Neural progenitor cell (in vitro differentiated cells): ENCODE results near the gene MYO1C. TPM values are rescaled to one million over a fixed set of nuclear protein-coding genes. Genes with fewer than 3 reads are reported as not detected.
A peak's percentile ranks its signal among the peaks of the same experiment; 100 is the strongest.

Experiments used
- DNase-seq: peaks from one replicate; pipeline ENCODE4 v3.0.0-alpha.2; 2016; ENCODE audit warnings: low spot score
- H2AFZ ChIP-seq: fragments of 200-600 bp; sonication (generic); replicated peaks from 2 replicates; pipeline ENCODE4 v1.6.1; 2016; ENCODE audit warnings: antibody characterized with exemption
- H3F3A ChIP-seq: fragments of 200-600 bp; sonication (generic); 2 replicates; pipeline ENCODE4 v1.6.1; 2016; ENCODE audit warnings: antibody characterized with exemption, low read depth
- H3K27ac ChIP-seq: fragments of 200-600 bp; sonication (generic); 2 replicates; pipeline ENCODE4 v1.5.1; 2016; ENCODE audit warnings: mild to moderate bottlenecking
- H3K27me3 ChIP-seq: fragments of 200-600 bp; sonication (generic); 2 replicates; pipeline ENCODE4 v1.6.1; 2016; ENCODE audit warnings: mild to moderate bottlenecking, moderate library complexity
- H3K36me3 ChIP-seq: fragments of 200-600 bp; sonication (generic); 2 replicates; pipeline ENCODE4 v1.5.1; 2016
- H3K4me1 ChIP-seq: fragments of 200-600 bp; sonication (generic); 2 replicates; pipeline ENCODE4 v1.6.1; 2016; ENCODE audit warnings: mixed run types
- H3K4me2 ChIP-seq: fragments of 200-600 bp; sonication (generic); 2 replicates; pipeline ENCODE4 v1.6.1; 2016
- H3K4me3 ChIP-seq: fragments of 200-600 bp; sonication (generic); 2 replicates; pipeline ENCODE4 v1.5.1; 2016
- H3K79me2 ChIP-seq: fragments of 200-600 bp; sonication (generic); 2 replicates; pipeline ENCODE4 v1.6.1; 2016; ENCODE audit warnings: low read depth
- H3K9ac ChIP-seq: fragments of 200-600 bp; sonication (generic); 2 replicates; pipeline ENCODE4 v1.6.1; 2016
- H3K9me3 ChIP-seq: fragments of 200-600 bp; sonication (generic); 2 replicates; pipeline ENCODE4 v1.5.1; 2016; ENCODE audit warnings: low read depth
- H4K20me1 ChIP-seq: fragments of 200-600 bp; sonication (generic); 2 replicates; pipeline ENCODE4 v1.6.1; 2016; ENCODE audit warnings: low read depth
- H3K27ac Mint-ChIP-seq: 3 replicates; pipeline ENCODE4 v1.8.0; 2021; ENCODE audit warnings: mixed read lengths
- H3K27me3 Mint-ChIP-seq: 2 replicates; pipeline ENCODE4 v1.8.0; 2022; ENCODE audit warnings: low read depth, mild to moderate bottlenecking, inconsistent platforms, moderate library complexity, mixed read lengths; ENCODE audit not compliant: insufficient read depth
- H3K36me3 Mint-ChIP-seq: 3 replicates; pipeline ENCODE4 v1.8.0; 2021; ENCODE audit warnings: mixed read lengths
- H3K4me1 Mint-ChIP-seq: 3 replicates; pipeline ENCODE4 v1.8.0; 2021; ENCODE audit warnings: mixed read lengths
- H3K4me3 Mint-ChIP-seq: 3 replicates; pipeline ENCODE4 v1.8.0; 2021; ENCODE audit warnings: mild to moderate bottlenecking, moderate library complexity, mixed read lengths
- H3K9me3 Mint-ChIP-seq: 3 replicates; pipeline ENCODE4 v1.8.0; 2020; ENCODE audit warnings: mixed read lengths
- CTCF ChIP-seq: fragments of 200-600 bp; sonication (generic); IDR thresholded peaks from 2 replicates; pipeline ENCODE4 v1.5.1; 2017; ENCODE audit warnings: antibody characterized with exemption, mild to moderate bottlenecking
- EZH2 ChIP-seq: fragments of 200-600 bp; sonication (generic); IDR thresholded peaks from 2 replicates; pipeline ENCODE4 v1.6.1; 2017; ENCODE audit warnings: antibody characterized with exemption, mild to moderate bottlenecking, moderate library complexity
- EZH2phosphoT487 ChIP-seq: fragments of 200-600 bp; sonication (generic); IDR thresholded peaks from 2 replicates; pipeline ENCODE4 v1.6.1; 2017; ENCODE audit warnings: antibody characterized with exemption
- total RNA-seq: library from RNA; depleted of rRNA; stranded (reverse); fragments of >200 nt; gene quantifications from 2 replicates; pipeline ENCODE4 v1.2.3, GENCODE V29; 2015; ENCODE audit warnings: low replicate concordance

MYO1C gene
- total RNA-seq, 1 donor from 2014 or later, result 28.7 TPM

- no peak overlapping the region for H3K9ac ChIP-seq
- H3K4me1 ChIP-seq, result peaks cover 4% of the 10 kb centered on the region
- no peak overlapping the region for H3K27ac ChIP-seq
- TF ChIP-seq EZH2, result no peak
- TF ChIP-seq CTCF, result no peak
- TF ChIP-seq EZH2phosphoT487, result no peak
- Mint-ChIP-seq H3K4me3 (peak overlapping the region; percentile 43), H3K27me3 (peaks cover 12% of the 10 kb centered on the region), H3K27ac (no peak overlapping the region), H3K9me3 (no peaks in the 10 kb centered on the region), H3K36me3 (peaks cover 10% of the 10 kb centered on the region), H3K4me1 (peaks cover 32% of the 10 kb centered on the region)
- peaks cover 10% of the 10 kb centered on the region for H4K20me1 ChIP-seq
- no peaks in the 10 kb centered on the region for H3K36me3 ChIP-seq
- no peak overlapping the region for H2AFZ ChIP-seq
- no peak overlapping the region for H3K4me3 ChIP-seq
- H3F3A ChIP-seq, result peaks cover 11% of the 10 kb centered on the region
- peak; percentile 72 for DNase-seq
- no peaks in the 10 kb centered on the region for H3K9me3 ChIP-seq
- no peaks in the 10 kb centered on the region for H3K79me2 ChIP-seq
- no peak overlapping the region for H3K4me2 ChIP-seq
- H3K27me3 ChIP-seq, result no peaks in the 10 kb centered on the region
These were observed 23.1 kb downstream of the MYO1C start for GRCh38 chr17:1469231-1469852.

GRCh38 chr17:1467898-1468492 is 24.5 kb downstream of the MYO1C start:
- Histone ChIP-seq H3K4me1 (peaks cover 4% of the 10 kb centered on the region), H4K20me1 (peaks cover 10% of the 10 kb centered on the region), H3K27me3 (no peaks in the 10 kb centered on the region), H3K9ac (no peak overlapping the region), H3K4me2 (no peak overlapping the region), H3K79me2 (no peaks in the 10 kb centered on the region), H3K36me3 (no peaks in the 10 kb centered on the region), H3F3A (peaks cover 11% of the 10 kb centered on the region), H3K27ac (no peak overlapping the region), H3K9me3 (no peaks in the 10 kb centered on the region), H3K4me3 (no peak overlapping the region), H2AFZ (no peak overlapping the region)
- no peak overlapping the region for H3K27ac Mint-ChIP-seq
- peaks cover 27% of the 10 kb centered on the region for H3K4me1 Mint-ChIP-seq
- TF ChIP-seq EZH2phosphoT487, result no peak
- TF ChIP-seq CTCF, result no peak
- no peak for TF ChIP-seq EZH2
- H3K4me3 Mint-ChIP-seq, result no peak overlapping the region
- DNase-seq, result peak; percentile 40
- H3K27me3 Mint-ChIP-seq, result peaks cover 6% of the 10 kb centered on the region
- H3K9me3 Mint-ChIP-seq, result no peaks in the 10 kb centered on the region
- H3K36me3 Mint-ChIP-seq, result peaks cover 13% of the 10 kb centered on the region

- Histone ChIP-seq H3K79me2 (no peaks in the 10 kb centered on the region), H3K27ac (no peak overlapping the region), H3K27me3 (no peaks in the 10 kb centered on the region), H3K4me1 (peaks cover under 1% of the 10 kb centered on the region), H4K20me1 (peaks cover 10% of the 10 kb centered on the region), H3F3A (peaks cover 11% of the 10 kb centered on the region), H3K4me3 (no peak overlapping the region), H3K9me3 (no peaks in the 10 kb centered on the region), H2AFZ (no peak overlapping the region), H3K4me2 (no peak overlapping the region), H3K9ac (no peak overlapping the region), H3K36me3 (no peaks in the 10 kb centered on the region)
- Mint-ChIP-seq H3K4me1 (peaks cover 21% of the 10 kb centered on the region), H3K36me3 (peaks cover 13% of the 10 kb centered on the region), H3K27me3 (peaks cover 9% of the 10 kb centered on the region), H3K9me3 (no peaks in the 10 kb centered on the region), H3K27ac (no peak overlapping the region), H3K4me3 (no peak overlapping the region)
- no peak for TF ChIP-seq EZH2phosphoT487
- TF ChIP-seq EZH2, result no peak
- no peak for TF ChIP-seq CTCF
- DNase-seq, result no peak
These were observed 25.2 kb downstream of the MYO1C start for GRCh38 chr17:1467258-1467657.
